ENCODE results near the gene KISS1R.

KISS1R gene

DNA sequence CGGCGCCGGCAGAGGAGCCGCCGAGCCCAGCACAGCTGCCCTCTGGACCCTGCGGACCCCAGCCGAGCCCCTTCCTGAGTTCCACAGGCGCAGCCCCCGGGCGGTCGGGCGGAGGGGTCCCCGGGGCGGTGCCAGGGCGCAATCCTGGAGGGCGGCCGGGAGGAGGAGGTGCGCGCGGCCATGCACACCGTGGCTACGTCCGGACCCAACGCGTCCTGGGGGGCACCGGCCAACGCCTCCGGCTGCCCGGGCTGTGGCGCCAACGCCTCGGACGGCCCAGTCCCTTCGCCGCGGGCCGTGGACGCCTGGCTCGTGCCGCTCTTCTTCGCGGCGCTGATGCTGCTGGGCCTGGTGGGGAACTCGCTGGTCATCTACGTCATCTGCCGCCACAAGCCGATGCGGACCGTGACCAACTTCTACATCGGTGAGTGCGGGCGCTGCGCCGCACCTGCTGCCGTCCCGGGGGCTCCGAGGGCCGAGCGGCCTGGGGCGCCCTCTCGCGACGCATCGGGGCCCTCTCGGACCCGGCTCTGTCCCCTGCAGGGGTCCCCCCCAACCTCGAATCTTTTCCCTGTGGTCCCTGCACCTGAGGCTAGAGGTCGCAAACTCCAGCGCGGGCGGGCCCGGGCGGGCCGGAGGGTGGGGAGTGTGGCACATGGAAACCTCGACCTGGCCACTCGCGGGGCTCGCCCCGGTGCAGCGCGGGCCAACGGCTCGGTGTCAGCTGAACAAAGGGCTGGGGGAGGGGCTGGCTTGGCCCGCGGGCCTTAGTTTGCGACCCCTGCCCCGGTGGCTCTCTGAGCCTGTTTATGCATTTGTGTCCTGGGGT is at the start of gene KISS1R:
Gene KISS1R, plus strand, starts transcription at position 11 of the 829 bp plus-strand sequence. Its CDS starts 170 bp downstream, at position 181.
- no peak within 1 kb of the TSS for H3K9ac ChIP-seq (ENCODE audit: insufficient read length)
- no peak for DNase-seq (ENCODE audit: low read depth, low spot score)
- H3K36me3 ChIP-seq (ENCODE audit: insufficient read depth, low read length) = no peaks in the 10 kb centered on the region
- no peak within 1 kb of the TSS for H3K27ac ChIP-seq
- H3K9me3 ChIP-seq (ENCODE audit: low read depth, low read length) = no peaks in the 10 kb centered on the region
- H3K4me3 ChIP-seq = peak within 1 kb of the TSS; percentile 55
- TF ChIP-seq POLR2AphosphoS5 (IDR thresholded peaks at IDR 0.05; ENCODE audit: borderline replicate concordance, low read depth, low read length) (no peak), FOXP2 (optimal IDR thresholded peaks at IDR 0.05; ENCODE audit: control extremely low read depth, extremely low read length, insufficient read depth) (no peak), EZH2 (IDR thresholded peaks at IDR 0.05) (no peak)

DNA sequence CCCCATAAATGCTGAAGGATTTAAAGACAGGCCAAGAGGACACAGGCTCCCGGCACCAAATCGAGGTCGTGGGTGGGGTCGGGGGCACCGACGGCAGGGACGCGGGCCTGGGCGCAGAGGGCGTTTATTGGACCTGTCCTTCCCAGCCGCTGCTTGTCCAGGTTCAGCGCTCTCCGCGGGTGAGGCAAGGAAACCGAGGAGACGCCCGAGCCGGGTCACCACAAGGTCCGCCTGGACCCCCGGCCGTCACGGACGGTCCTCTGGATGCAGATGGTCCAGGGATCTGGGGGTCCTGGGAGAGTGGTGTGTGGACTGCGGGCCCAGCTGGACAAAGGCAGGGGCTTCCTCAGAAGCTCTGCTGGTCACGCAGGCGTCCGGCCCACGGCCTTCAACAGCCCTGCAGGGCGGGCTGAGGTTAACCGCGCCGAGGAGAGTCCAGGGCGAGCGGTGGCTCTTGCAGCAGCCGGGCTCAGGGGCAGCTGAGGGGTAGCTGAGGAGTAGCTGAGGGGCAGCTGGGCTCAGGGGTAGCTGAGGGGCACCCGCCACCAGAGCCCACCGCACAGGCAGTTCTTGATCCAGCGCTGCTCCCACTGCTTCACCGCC is 49.2 kb upstream of the KISS1R start:
- Histone ChIP-seq H3K4me3 (0 out of 2 replicates have a peak overlapping the region, but pooled peaks have one; percentile 26), H3K9me3 (ENCODE audit: low read depth, low read length) (no peaks in the 10 kb centered on the region), H3K36me3 (ENCODE audit: insufficient read depth, low read length) (peaks cover 27% of the 10 kb centered on the region), H3K27ac (peak overlapping the region; percentile 56), H3K9ac (ENCODE audit: insufficient read length) (no peak overlapping the region)
- no peak for TF ChIP-seq EZH2 (IDR thresholded peaks at IDR 0.05)
- TF ChIP-seq POLR2AphosphoS5 (IDR thresholded peaks at IDR 0.05; ENCODE audit: borderline replicate concordance, low read depth, low read length) = no peak; the same call in 1 of the 2 replicates
- no peak for TF ChIP-seq FOXP2 (optimal IDR thresholded peaks at IDR 0.05; ENCODE audit: control extremely low read depth, extremely low read length, insufficient read depth)
- no peak for DNase-seq (ENCODE audit: low read depth, low spot score)

GRCh38 chr19:868458-869244 is 48.5 kb upstream of the KISS1R start:
- no peak overlapping the region for H3K4me3 ChIP-seq
- TF ChIP-seq FOXP2 (optimal IDR thresholded peaks at IDR 0.05; ENCODE audit: control extremely low read depth, extremely low read length, insufficient read depth) = no peak
- TF ChIP-seq POLR2AphosphoS5 (IDR thresholded peaks at IDR 0.05; ENCODE audit: borderline replicate concordance, low read depth, low read length) = no peak; the same call in 1 of the 2 replicates
- TF ChIP-seq EZH2 (IDR thresholded peaks at IDR 0.05) = no peak
- peak overlapping the region; percentile 89 for H3K27ac ChIP-seq
- peaks cover 27% of the 10 kb centered on the region for H3K36me3 ChIP-seq (ENCODE audit: insufficient read depth, low read length)
- no peak overlapping the region for H3K9ac ChIP-seq (ENCODE audit: insufficient read length)
- no peaks in the 10 kb centered on the region for H3K9me3 ChIP-seq (ENCODE audit: low read depth, low read length)
- DNase-seq (ENCODE audit: low read depth, low spot score) = no peak

DNA sequence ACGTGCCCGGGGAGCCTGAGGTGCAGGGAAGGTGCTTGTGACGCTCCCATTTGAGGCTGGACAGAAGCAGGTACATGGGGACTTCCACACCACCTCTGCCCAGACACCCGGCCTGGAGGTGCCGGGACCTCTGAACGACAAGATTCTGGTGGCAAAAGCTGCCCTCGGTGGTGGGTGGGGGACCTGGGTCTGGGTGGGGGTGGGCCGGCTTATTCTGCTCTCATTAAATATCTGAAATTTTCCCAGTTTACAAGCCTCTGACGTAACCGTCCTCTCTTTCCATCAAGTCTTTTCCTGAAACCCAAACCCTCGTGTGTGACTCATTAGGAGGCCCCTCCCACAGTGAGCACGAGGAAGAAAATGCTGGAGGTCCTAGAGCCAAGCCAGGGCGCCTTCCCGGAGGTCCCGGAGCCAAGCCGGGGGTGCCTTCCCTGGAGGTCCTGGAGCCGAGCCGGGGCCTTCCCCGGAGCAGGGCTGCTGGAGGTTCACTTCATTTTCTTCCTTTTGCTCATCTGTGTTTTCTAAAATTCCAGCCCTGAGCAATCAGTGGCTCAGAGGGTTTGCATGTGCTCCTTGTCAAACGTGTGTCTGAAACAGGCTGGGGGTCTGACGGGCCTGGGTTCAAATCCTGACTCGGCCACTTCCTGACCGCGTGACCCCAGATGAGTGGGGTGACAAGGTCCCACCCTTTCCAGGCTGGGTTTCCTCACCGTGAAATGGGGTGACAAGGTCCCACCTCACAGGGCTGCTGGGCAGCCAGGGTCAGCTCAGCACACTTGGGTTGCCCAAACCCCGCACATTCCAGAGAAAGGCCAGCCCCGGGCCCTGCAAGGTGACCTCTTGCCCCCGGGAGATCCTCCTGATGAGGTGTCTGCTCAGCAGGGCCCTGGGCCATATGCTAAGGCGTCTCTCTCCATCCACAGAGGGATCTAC is 47.6 kb upstream of the KISS1R start:
- peak; percentile 52 for DNase-seq (ENCODE audit: low read depth, low spot score)
- Histone ChIP-seq H3K4me3 (0 out of 2 replicates have a peak overlapping the region, but pooled peaks have one; percentile 4), H3K9me3 (ENCODE audit: low read depth, low read length) (no peaks in the 10 kb centered on the region), H3K27ac (peak overlapping the region; percentile 89), H3K36me3 (ENCODE audit: insufficient read depth, low read length) (peaks cover 27% of the 10 kb centered on the region), H3K9ac (ENCODE audit: insufficient read length) (peak overlapping the region; percentile 27)
- TF ChIP-seq FOXP2 (optimal IDR thresholded peaks at IDR 0.05; ENCODE audit: control extremely low read depth, extremely low read length, insufficient read depth) = no peak
- TF ChIP-seq EZH2 (IDR thresholded peaks at IDR 0.05) = no peak
- no peak for TF ChIP-seq POLR2AphosphoS5 (IDR thresholded peaks at IDR 0.05; ENCODE audit: borderline replicate concordance, low read depth, low read length)

GRCh38 chr19:870314-870713 is 46.8 kb upstream of the KISS1R start:
- DNase-seq (ENCODE audit: low read depth, low spot score) = no peak
- no peak for TF ChIP-seq POLR2AphosphoS5 (IDR thresholded peaks at IDR 0.05; ENCODE audit: borderline replicate concordance, low read depth, low read length)
- TF ChIP-seq FOXP2 (optimal IDR thresholded peaks at IDR 0.05; ENCODE audit: control extremely low read depth, extremely low read length, insufficient read depth) = no peak
- no peak for TF ChIP-seq EZH2 (IDR thresholded peaks at IDR 0.05)
- no peaks in the 10 kb centered on the region for H3K9me3 ChIP-seq (ENCODE audit: low read depth, low read length)
- no peak overlapping the region; the same call in 1 of the 2 replicates for H3K27ac ChIP-seq
- H3K9ac ChIP-seq (ENCODE audit: insufficient read length) = no peak overlapping the region
- no peak overlapping the region for H3K4me3 ChIP-seq
- H3K36me3 ChIP-seq (ENCODE audit: insufficient read depth, low read length) = peaks cover 27% of the 10 kb centered on the region

DNA sequence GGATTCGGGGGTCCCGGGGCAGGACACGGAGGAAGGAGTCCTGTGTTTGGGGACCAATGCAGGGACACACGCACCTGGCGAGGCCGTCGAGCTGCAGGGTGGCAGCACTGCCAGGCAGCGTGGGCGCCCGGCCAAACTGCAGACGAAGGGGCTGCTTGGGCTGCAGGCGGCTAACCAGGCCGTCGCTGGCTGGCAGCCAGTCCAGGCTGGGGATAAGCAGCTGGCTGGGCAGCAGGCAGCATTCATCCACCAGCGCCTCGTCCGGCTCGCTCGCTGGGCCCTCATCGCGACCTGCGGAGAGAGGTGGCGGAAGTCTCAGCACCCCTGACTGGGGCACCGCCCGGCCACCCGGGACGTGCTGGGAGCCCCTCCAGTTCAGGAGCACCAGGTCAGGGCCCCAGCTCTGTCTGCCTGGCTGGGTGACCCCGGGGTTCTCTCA is 46.2 kb upstream of the KISS1R start:
- Histone ChIP-seq H3K9me3 (ENCODE audit: low read depth, low read length) (no peaks in the 10 kb centered on the region), H3K4me3 (no peak overlapping the region), H3K27ac (peak overlapping the region; percentile 76), H3K36me3 (ENCODE audit: insufficient read depth, low read length) (peaks cover 27% of the 10 kb centered on the region), H3K9ac (ENCODE audit: insufficient read length) (no peak overlapping the region)
- TF ChIP-seq FOXP2 (optimal IDR thresholded peaks at IDR 0.05; ENCODE audit: control extremely low read depth, extremely low read length, insufficient read depth) (no peak), EZH2 (IDR thresholded peaks at IDR 0.05) (no peak), POLR2AphosphoS5 (IDR thresholded peaks at IDR 0.05; ENCODE audit: borderline replicate concordance, low read depth, low read length) (no peak)
- no peak for DNase-seq (ENCODE audit: low read depth, low spot score)

Data from SK-N-MC (cell line).